IMR-90 (cell line): ENCODE data around the gene KIAA0040. TPM values are rescaled to one million over a fixed set of nuclear protein-coding genes. Genes with fewer than 3 reads are reported as not detected.

Source experiments
- ATAC-seq: fragments of 200-7000 bp; cut with Tn5 transposase; 2 replicates; pipeline ENCODE4 v1.9.1; 2020; ENCODE audit warnings: low read depth, mild to moderate bottlenecking, moderate library complexity
- BruUV-seq: library from RNA; stranded (reverse); fragments of 400-500 nt; replicated peaks from 2 replicates; lab custom pipeline; 2021; lab: Mats Ljungman, UMichigan
- CTCF ChIA-PET: fragments of 300-600 bp; formaldehyde crosslinking; extraction: SDS; loops from one replicate; lab custom pipeline; 2021; ENCODE audit warnings: antibody characterized with exemption; lab: Yijun Ruan, JAX
- POLR2A ChIA-PET: fragments of 300-600 bp; sonication (Branson Sonifier 250); formaldehyde crosslinking; loops from one replicate; lab custom pipeline; 2022; ENCODE audit warnings: antibody characterized with exemption; ENCODE audit not compliant: unreplicated experiment; lab: Charles Lee
- DNase-seq: peaks from one replicate; pipeline ENCODE4 v3.0.0; 2013
- H2AFZ ChIP-seq: replicated peaks from 2 replicates; pipeline ENCODE3; 2013; ENCODE audit warnings: low read length, mild to moderate bottlenecking; ENCODE audit not compliant: poor library complexity
- H2AK5ac ChIP-seq: 2 replicates; pipeline ENCODE4 v1.6.1; 2013; ENCODE audit warnings: low read depth, low read length, inconsistent platforms
- H2AK9ac ChIP-seq: replicated peaks from 2 replicates; pipeline ENCODE3; 2013; ENCODE audit warnings: mild to moderate bottlenecking, low read depth, low read length, moderate library complexity; ENCODE audit not compliant: poor library complexity
- H2BK120ac ChIP-seq: 2 replicates; pipeline ENCODE4 v1.6.1; 2013; ENCODE audit warnings: low read depth, low read length, inconsistent platforms
- H2BK15ac ChIP-seq: 3 replicates; pipeline ENCODE4 v1.6.1; 2013; ENCODE audit warnings: low read depth, low read length, inconsistent platforms
- H2BK20ac ChIP-seq: 2 replicates; pipeline ENCODE4 v1.6.1; 2013; ENCODE audit warnings: low read depth, mild to moderate bottlenecking, inconsistent platforms, low read length, moderate library complexity
- H2BK5ac ChIP-seq: 2 replicates; pipeline ENCODE4 v1.6.1; 2013; ENCODE audit warnings: mild to moderate bottlenecking, low read depth, low read length, inconsistent platforms; ENCODE audit not compliant: poor library complexity, severe bottlenecking
- H3K14ac ChIP-seq: replicated peaks from 2 replicates; pipeline ENCODE4 v1.6.1; 2013; ENCODE audit warnings: low read depth, low read length, inconsistent platforms
- H3K18ac ChIP-seq: 2 replicates; pipeline ENCODE4 v1.6.1; 2013; ENCODE audit warnings: low read depth, low read length, control low read depth
- H3K23ac ChIP-seq: 2 replicates; pipeline ENCODE4 v1.6.1; 2013; ENCODE audit warnings: low read depth, low read length, inconsistent platforms
- H3K27ac ChIP-seq: 2 replicates; pipeline ENCODE4 v1.5.1; 2013; ENCODE audit warnings: mild to moderate bottlenecking, control low read depth, low read length; ENCODE audit not compliant: insufficient read depth
- H3K27me3 ChIP-seq: 2 replicates; pipeline ENCODE4 v1.6.1; 2013; ENCODE audit warnings: low read length; ENCODE audit not compliant: control insufficient read depth, insufficient read depth
- H3K36me3 ChIP-seq: 2 replicates; pipeline ENCODE4 v1.6.1; 2013; ENCODE audit warnings: low read length, mixed read lengths; ENCODE audit not compliant: control insufficient read depth, insufficient read depth
- H3K4ac ChIP-seq: 2 replicates; pipeline ENCODE4 v1.6.1; 2013; ENCODE audit warnings: low read depth, low read length, inconsistent platforms
- H3K4me1 ChIP-seq: 2 replicates; pipeline ENCODE4 v1.6.1; 2013; ENCODE audit warnings: low read length, mixed read lengths; ENCODE audit not compliant: control insufficient read depth, insufficient read depth
- H3K4me2 ChIP-seq: 2 replicates; pipeline ENCODE4 v1.6.1; 2013; ENCODE audit warnings: low read depth, mild to moderate bottlenecking, control low read depth, low read length, moderate library complexity
- H3K4me3 ChIP-seq: 2 replicates; pipeline ENCODE4 v1.5.1; 2013; ENCODE audit warnings: low read depth, mild to moderate bottlenecking, control low read depth, low read length, moderate library complexity; ENCODE audit not compliant: insufficient read depth
- H3K56ac ChIP-seq: 2 replicates; pipeline ENCODE4 v1.6.1; 2013; ENCODE audit warnings: low read length, inconsistent platforms; ENCODE audit not compliant: insufficient read depth; ENCODE audit errors: extremely low read depth
- H3K79me1 ChIP-seq, 2 experiments: 2 replicates each; pipeline ENCODE4 v1.6.1; 2013; ENCODE audit warnings: low read length in 2 of 2, inconsistent platforms in 1 of 2, low read depth in 1 of 2
- H3K9ac ChIP-seq: 2 replicates; pipeline ENCODE4 v1.6.1; 2013; ENCODE audit warnings: low read depth, low read length, control low read depth
- H3K9me1 ChIP-seq: 2 replicates; pipeline ENCODE4 v1.6.1; 2013; ENCODE audit warnings: low read length, inconsistent platforms; ENCODE audit not compliant: insufficient read depth
- H3K9me3 ChIP-seq: 2 replicates; pipeline ENCODE4 v1.6.1; 2013; ENCODE audit warnings: low read length; ENCODE audit not compliant: control insufficient read depth, insufficient read depth
- H4K20me1 ChIP-seq: 2 replicates; pipeline ENCODE4 v1.6.1; 2013; ENCODE audit warnings: low read length, inconsistent platforms; ENCODE audit not compliant: insufficient read depth
- H4K5ac ChIP-seq: 2 replicates; pipeline ENCODE4 v1.6.1; 2013; ENCODE audit warnings: mild to moderate bottlenecking, low read depth, low read length, control low read depth
- H4K8ac ChIP-seq, 2 experiments: 2 replicates each; pipeline ENCODE4 v1.6.1; 2013; ENCODE audit warnings: low read depth in 2 of 2, low read length in 2 of 2, control low read depth in 1 of 2, inconsistent platforms in 1 of 2
- H4K91ac ChIP-seq: 2 replicates; pipeline ENCODE4 v1.6.1; 2013; ENCODE audit warnings: low read depth, low read length, inconsistent platforms; ENCODE audit not compliant: insufficient read depth
- BHLHE40 ChIP-seq: fragments of 150-350 bp; IDR thresholded peaks from 2 replicates; pipeline ENCODE4 v1.6.1; 2016; ENCODE audit warnings: mild to moderate bottlenecking, low read depth, low read length
- CEBPB ChIP-seq: IDR thresholded peaks from 2 replicates; pipeline ENCODE4 v1.6.1; 2012; ENCODE audit warnings: low read depth, low read length, improper control_type of control experiment
- CHD1 ChIP-seq: IDR thresholded peaks from 2 replicates; pipeline ENCODE4 v1.6.1; 2012; ENCODE audit warnings: low read depth, low read length, improper control_type of control experiment
- CTCF ChIP-seq: conservative IDR thresholded peaks from 2 replicates; pipeline ENCODE4 v1.5.1; 2012; ENCODE audit warnings: mild to moderate bottlenecking, low read depth, low read length, improper control_type of control experiment
- FOS ChIP-seq: fragments of 150-350 bp; IDR thresholded peaks from 2 replicates; pipeline ENCODE4 v1.6.1; 2016; ENCODE audit warnings: low read depth, low read length
- MAFK ChIP-seq: IDR thresholded peaks from 2 replicates; pipeline ENCODE4 v1.6.1; 2012; ENCODE audit warnings: low read depth, low read length, improper control_type of control experiment
- MAZ ChIP-seq: IDR thresholded peaks from 2 replicates; pipeline ENCODE4 v1.6.1; 2012; ENCODE audit warnings: low read depth, mild to moderate bottlenecking, low read length, improper control_type of control experiment, moderate library complexity, borderline replicate concordance
- MXI1 ChIP-seq: IDR thresholded peaks from 2 replicates; pipeline ENCODE4 v1.6.1; 2012; ENCODE audit warnings: low read depth, mild to moderate bottlenecking, low read length, moderate library complexity, borderline replicate concordance
- NFE2L2 ChIP-seq: fragments of 150-350 bp; IDR thresholded peaks from 2 replicates; pipeline ENCODE4 v1.6.1; 2016; ENCODE audit warnings: low read depth, mild to moderate bottlenecking, low read length
- POLR2A ChIP-seq: IDR thresholded peaks from 2 replicates; pipeline ENCODE4 v1.6.1; 2012; ENCODE audit warnings: mild to moderate bottlenecking, low read depth, low read length
- RAD21 ChIP-seq: IDR thresholded peaks from 2 replicates; pipeline ENCODE4 v1.6.1; 2012; ENCODE audit warnings: low read length, improper control_type of control experiment
- RCOR1 ChIP-seq: IDR thresholded peaks from 2 replicates; pipeline ENCODE4 v1.6.1; 2012; ENCODE audit warnings: mild to moderate bottlenecking, low read length, improper control_type of control experiment; ENCODE audit not compliant: insufficient replicate concordance
- RFX5 ChIP-seq: IDR thresholded peaks from 2 replicates; pipeline ENCODE4 v1.8.0; 2012; ENCODE audit warnings: low read depth, mild to moderate bottlenecking, low read length, moderate library complexity
- SMC3 ChIP-seq: fragments of 150-350 bp; IDR thresholded peaks from 2 replicates; pipeline ENCODE4 v1.6.1; 2016; ENCODE audit warnings: low read depth, mild to moderate bottlenecking, antibody characterized with exemption, low read length, moderate library complexity
- WGBS, 2 experiments: methylation state at CpG; one replicate each; pipeline versions ENCODE4 v1.1.5 to v1.1.7; 2013; ENCODE audit warnings: missing lambda C conversion rate in 2 of 2; ENCODE audit not compliant: insufficient read length in 1 of 2; ENCODE audit errors: extremely low coverage in 2 of 2; 5-methylcytosine and 5-hydroxymethylcytosine counted together
- dilution Hi-C: fragments of 300-500 bp; cut with HindIII; formaldehyde crosslinking; loops from one replicate; pipeline ENCODE4 v1.14.3; 2018; ENCODE audit warnings: low sequenced_read_pairs; ENCODE audit not compliant: unreplicated experiment
- in situ Hi-C: fragments of 300-500 bp; cut with MboI; formaldehyde crosslinking; loops from 3 replicates; pipeline ENCODE4 v1.14.3; 2019; ENCODE audit warnings: low sequenced_read_pairs, inconsistent platforms, mixed read lengths
- intact Hi-C: fragments of 100-400 bp; cut with micrococcal nuclease; formaldehyde crosslinking; loops from 2 replicates; pipeline ENCODE4 v1.10.0; 2022
- polyA plus RNA-seq, 3 experiments: library from polyadenylated mRNA; depleted of rRNA; stranded (reverse); fragments of >200 nt; gene quantifications; 2 replicates each; pipeline ENCODE4 v1.2.3, GENCODE V29; 2012; ENCODE audit warnings: low replicate concordance in 1 of 3
- total RNA-seq: library from RNA; depleted of rRNA; stranded (reverse); fragments of >200 nt; gene quantifications from 2 replicates; pipeline ENCODE4 v1.2.3, GENCODE V29; 2012
- TF ChIP-seq, protein P1 (sequence below): fragments of 150-350 bp; IDR thresholded peaks from 2 replicates; pipeline ENCODE4 v1.6.1; 2016; ENCODE audit warnings: low read depth, mild to moderate bottlenecking, low read length, moderate library complexity, borderline replicate concordance
- TF ChIP-seq, protein P2 (sequence below): fragments of 150-350 bp; IDR thresholded peaks from 2 replicates; pipeline ENCODE4 v1.6.1; 2017; ENCODE audit warnings: mild to moderate bottlenecking, antibody characterized with exemption, low read length, low read depth

Gene KIAA0040
- total and polyA plus RNA-seq, 2 of the 4 experiments (the other 2 are of a cell fraction), result 0.05 to 0.18 TPM

GRCh38 chr1:175234639-175235038 lies 42.1 kb upstream of the KIAA0040 start:
- no peak overlapping the region for H3K56ac ChIP-seq
- H3K14ac ChIP-seq, result no peak overlapping the region
- ChIA-PET CTCF (no interaction called here), POLR2A (no interaction called here)
- no peak overlapping the region for H3K23ac ChIP-seq
- H4K5ac ChIP-seq, result no peak overlapping the region
- no peak overlapping the region for H4K8ac ChIP-seq
- H3K27ac ChIP-seq, result no peak overlapping the region
- H3K4me3 ChIP-seq, result no peak overlapping the region
- H2BK15ac ChIP-seq, result no peak overlapping the region
- dilution Hi-C loops, result no loop called here
- DNase-seq (no peak), ATAC-seq (no peak)
- no peak overlapping the region for H2BK5ac ChIP-seq
- H3K9ac ChIP-seq, result no peak overlapping the region
- TF ChIP-seq CTCF, result no peak
- no peak for TF ChIP-seq MAZ
- no peak for TF ChIP-seq BHLHE40
- TF ChIP-seq NFE2L2, result no peak
- TF ChIP-seq RFX5, result no peak
- TF ChIP-seq POLR2A, result no peak
- TF ChIP-seq MXI1, result no peak
- no peak for TF ChIP-seq CHD1
- TF ChIP-seq CEBPB, result no peak
- TF ChIP-seq MAFK, result no peak
- no peak for TF ChIP-seq SMC3
- no peak for TF ChIP-seq FOS
- TF ChIP-seq, protein P1, sequence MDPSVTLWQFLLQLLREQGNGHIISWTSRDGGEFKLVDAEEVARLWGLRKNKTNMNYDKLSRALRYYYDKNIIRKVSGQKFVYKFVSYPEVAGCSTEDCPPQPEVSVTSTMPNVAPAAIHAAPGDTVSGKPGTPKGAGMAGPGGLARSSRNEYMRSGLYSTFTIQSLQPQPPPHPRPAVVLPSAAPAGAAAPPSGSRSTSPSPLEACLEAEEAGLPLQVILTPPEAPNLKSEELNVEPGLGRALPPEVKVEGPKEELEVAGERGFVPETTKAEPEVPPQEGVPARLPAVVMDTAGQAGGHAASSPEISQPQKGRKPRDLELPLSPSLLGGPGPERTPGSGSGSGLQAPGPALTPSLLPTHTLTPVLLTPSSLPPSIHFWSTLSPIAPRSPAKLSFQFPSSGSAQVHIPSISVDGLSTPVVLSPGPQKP, result no peak
- TF ChIP-seq RCOR1, result no peak
- TF ChIP-seq, protein P2, sequence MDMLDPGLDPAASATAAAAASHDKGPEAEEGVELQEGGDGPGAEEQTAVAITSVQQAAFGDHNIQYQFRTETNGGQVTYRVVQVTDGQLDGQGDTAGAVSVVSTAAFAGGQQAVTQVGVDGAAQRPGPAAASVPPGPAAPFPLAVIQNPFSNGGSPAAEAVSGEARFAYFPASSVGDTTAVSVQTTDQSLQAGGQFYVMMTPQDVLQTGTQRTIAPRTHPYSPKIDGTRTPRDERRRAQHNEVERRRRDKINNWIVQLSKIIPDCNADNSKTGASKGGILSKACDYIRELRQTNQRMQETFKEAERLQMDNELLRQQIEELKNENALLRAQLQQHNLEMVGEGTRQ, result no peak
- no peak for TF ChIP-seq RAD21
- no peak overlapping the region for H2AK5ac ChIP-seq
- no peaks in the 10 kb centered on the region for H3K9me1 ChIP-seq
- H2AFZ ChIP-seq, result no peak overlapping the region
- H4K91ac ChIP-seq, result no peak overlapping the region
- no peak overlapping the region for H2BK120ac ChIP-seq
- H3K79me1 ChIP-seq, result no peaks in the 10 kb centered on the region
- no peak overlapping the region for H3K18ac ChIP-seq
- H3K27me3 ChIP-seq, result no peaks in the 10 kb centered on the region
- H3K36me3 ChIP-seq, result no peaks in the 10 kb centered on the region
- H3K4ac ChIP-seq, result no peak overlapping the region
- no peaks in the 10 kb centered on the region for H4K20me1 ChIP-seq
- intact Hi-C loops, result no loop called here
- no peaks in the 10 kb centered on the region for H3K4me1 ChIP-seq
- no TSS peak for BruUV-seq
- no CpG with 5 or more reads among the region's 3 CpGs for WGBS, 2 experiments
- in situ Hi-C loops, result no loop called here
- peaks cover 11% of the 10 kb centered on the region; the same call in 1 of the 2 replicates for H3K9me3 ChIP-seq
- no peak overlapping the region for H2AK9ac ChIP-seq
- H2BK20ac ChIP-seq, result no peak overlapping the region
- no peak overlapping the region for H3K4me2 ChIP-seq
